Stimulated activated memory B cell treated with anti-CD40 and anti-IgM and Interleukin-4, amounts not matched to agents 10 μg/mL and 1 μg/mL and 100 μg/mL, for 72 hours (primary cell): ENCODE measurements around the gene RPL35A.
"Not testable (repeated sequence)": the region's sequence is repeated elsewhere in the genome, so short reads cannot be mapped to it uniquely, and the experiment has no call there.

Experiments used
- ATAC-seq: fragments of 150-1000 bp; cut with Tn5 transposase; 2 replicates; pipeline ENCODE4 v1.10.0; 2021
- H3K27ac Mint-ChIP-seq: one replicate; pipeline ENCODE4 v1.8.0; 2022; ENCODE audit warnings: mild to moderate bottlenecking, mixed read lengths
- H3K27me3 Mint-ChIP-seq: one replicate; pipeline ENCODE4 v1.8.0; 2022; ENCODE audit warnings: mixed read lengths
- H3K36me3 Mint-ChIP-seq: one replicate; pipeline ENCODE4 v1.8.0; 2022; ENCODE audit warnings: mixed read lengths
- H3K4me1 Mint-ChIP-seq: one replicate; pipeline ENCODE4 v1.8.0; 2022; ENCODE audit warnings: mixed read lengths
- H3K4me3 Mint-ChIP-seq: one replicate; pipeline ENCODE4 v1.8.0; 2022; ENCODE audit warnings: mild to moderate bottlenecking, moderate library complexity, mixed read lengths
- H3K9me3 Mint-ChIP-seq: one replicate; pipeline ENCODE4 v1.8.0; 2022; ENCODE audit warnings: mixed read lengths

RPL35A gene

GRCh38 chr3:197940745-197941384 is 9.1 kb upstream of the RPL35A start:
- ATAC-seq = no peak
- H3K9me3 Mint-ChIP-seq = no peaks in the 10 kb centered on the region
- no peaks in the 10 kb centered on the region for H3K27me3 Mint-ChIP-seq
- no peak overlapping the region for H3K4me3 Mint-ChIP-seq
- peaks cover 6% of the 10 kb centered on the region for H3K4me1 Mint-ChIP-seq
- no peak overlapping the region for H3K27ac Mint-ChIP-seq
- peaks cover 21% of the 10 kb centered on the region for H3K36me3 Mint-ChIP-seq

- ATAC-seq = no peak
- Mint-ChIP-seq H3K27ac (no peak overlapping the region), H3K27me3 (no peaks in the 10 kb centered on the region), H3K4me3 (no peak overlapping the region), H3K9me3 (no peaks in the 10 kb centered on the region), H3K4me1 (peaks cover 6% of the 10 kb centered on the region), H3K36me3 (peaks cover 16% of the 10 kb centered on the region)
Observed at GRCh38 chr3:197942956-197943556, 6.9 kb upstream of the RPL35A start.

- Mint-ChIP-seq H3K9me3 (no peaks in the 10 kb centered on the region), H3K27me3 (no peaks in the 10 kb centered on the region), H3K27ac (peak overlapping the region; percentile 99), H3K4me3 (peak overlapping the region; percentile 100), H3K4me1 (peaks cover 50% of the 10 kb centered on the region), H3K36me3 (peaks cover 38% of the 10 kb centered on the region)
- ATAC-seq = no peak
Observed at GRCh38 chr3:197949191-197949777, 706 bp upstream of the RPL35A start.

- Mint-ChIP-seq H3K9me3 (no peaks in the 10 kb centered on the region), H3K4me1 (peaks cover 56% of the 10 kb centered on the region), H3K36me3 (peaks cover 51% of the 10 kb centered on the region), H3K27ac (peak overlapping the region; percentile 99), H3K4me3 (peak overlapping the region; percentile 100), H3K27me3 (no peaks in the 10 kb centered on the region)
- no peak for ATAC-seq
Observed at GRCh38 chr3:197950677-197951061, 679 bp downstream of the RPL35A start.

- Mint-ChIP-seq H3K36me3 (peaks cover 55% of the 10 kb centered on the region), H3K4me3 (peak overlapping the region; percentile 100), H3K4me1 (peaks cover 56% of the 10 kb centered on the region), H3K27me3 (no peaks in the 10 kb centered on the region), H3K27ac (peak overlapping the region; percentile 99), H3K9me3 (no peaks in the 10 kb centered on the region)
- ATAC-seq = no peak
Observed at GRCh38 chr3:197951392-197951990, 1.5 kb downstream of the RPL35A start.

- peak overlapping the region; percentile 62 for H3K4me3 Mint-ChIP-seq
- H3K36me3 Mint-ChIP-seq = peaks cover 64% of the 10 kb centered on the region
- peak overlapping the region; percentile 99 for H3K27ac Mint-ChIP-seq
- ATAC-seq = no peak
- H3K27me3 Mint-ChIP-seq = no peaks in the 10 kb centered on the region
- peaks cover 63% of the 10 kb centered on the region for H3K4me1 Mint-ChIP-seq
- no peaks in the 10 kb centered on the region for H3K9me3 Mint-ChIP-seq
Observed at GRCh38 chr3:197952440-197952839, 2.5 kb downstream of the RPL35A start.

GRCh38 chr3:197953325-197953724 is 3.3 kb downstream of the RPL35A start:
- Mint-ChIP-seq H3K4me1 (peaks cover 72% of the 10 kb centered on the region), H3K27me3 (no peaks in the 10 kb centered on the region), H3K9me3 (no peaks in the 10 kb centered on the region), H3K27ac (no peak overlapping the region), H3K36me3 (peaks cover 70% of the 10 kb centered on the region), H3K4me3 (peak overlapping the region; percentile 42)
- no peak for ATAC-seq

- H3K9me3 Mint-ChIP-seq = no peaks in the 10 kb centered on the region
- H3K4me1 Mint-ChIP-seq = peaks cover 77% of the 10 kb centered on the region
- ATAC-seq = no peak
- H3K36me3 Mint-ChIP-seq = peaks cover 73% of the 10 kb centered on the region
- no peaks in the 10 kb centered on the region for H3K27me3 Mint-ChIP-seq
- no peak overlapping the region for H3K27ac Mint-ChIP-seq
- peak overlapping the region; percentile 42 for H3K4me3 Mint-ChIP-seq
Observed at GRCh38 chr3:197953881-197954280, 3.9 kb downstream of the RPL35A start.

GRCh38 chr3:197955892-197956477 is 6.0 kb downstream of the RPL35A start:
- Mint-ChIP-seq H3K27ac (no peak overlapping the region), H3K4me1 (peaks cover 74% of the 10 kb centered on the region), H3K4me3 (no peak overlapping the region), H3K9me3 (no peaks in the 10 kb centered on the region), H3K27me3 (no peaks in the 10 kb centered on the region), H3K36me3 (peaks cover 67% of the 10 kb centered on the region)
- no peak for ATAC-seq

- Mint-ChIP-seq H3K4me1 (peaks cover 70% of the 10 kb centered on the region), H3K27me3 (no peaks in the 10 kb centered on the region), H3K4me3 (no peak overlapping the region), H3K36me3 (peaks cover 61% of the 10 kb centered on the region), H3K9me3 (no peaks in the 10 kb centered on the region), H3K27ac (no peak overlapping the region)
- ATAC-seq = no peak
Observed at GRCh38 chr3:197956626-197956988, 6.6 kb downstream of the RPL35A start.

- H3K27ac Mint-ChIP-seq = peak overlapping the region; percentile 20
- H3K27me3 Mint-ChIP-seq = no peaks in the 10 kb centered on the region
- H3K36me3 Mint-ChIP-seq = peaks cover 51% of the 10 kb centered on the region
- no peaks in the 10 kb centered on the region for H3K9me3 Mint-ChIP-seq
- no peak for ATAC-seq
- H3K4me1 Mint-ChIP-seq = peaks cover 59% of the 10 kb centered on the region
- no peak overlapping the region for H3K4me3 Mint-ChIP-seq
Observed at GRCh38 chr3:197957790-197958133, 7.8 kb downstream of the RPL35A start.

GRCh38 chr3:197958346-197958745 is 8.4 kb downstream of the RPL35A start:
- peaks cover 45% of the 10 kb centered on the region for H3K36me3 Mint-ChIP-seq

GRCh38 chr3:197958848-197959247 is 8.9 kb downstream of the RPL35A start:
- H3K4me3 Mint-ChIP-seq = peak overlapping the region; percentile 53
- not testable (repeated sequence) for ATAC-seq, H3K9me3 Mint-ChIP-seq, H3K27me3 Mint-ChIP-seq
- H3K4me1 Mint-ChIP-seq = peaks cover 48% of the 10 kb centered on the region
- H3K27ac Mint-ChIP-seq = peak overlapping the region; percentile 1
- peaks cover 40% of the 10 kb centered on the region for H3K36me3 Mint-ChIP-seq

More at GRCh38 chr3:197958346-197958745, 8.4 kb downstream of the RPL35A start:
- Mint-ChIP-seq H3K9me3 (no peaks in the 10 kb centered on the region), H3K4me3 (peak overlapping the region; percentile 3), H3K27ac (peak overlapping the region; percentile 1), H3K27me3 (no peaks in the 10 kb centered on the region), H3K4me1 (peaks cover 53% of the 10 kb centered on the region)
- ATAC-seq = no peak

GRCh38 chr3:197959500-197959890 is 9.5 kb downstream of the RPL35A start:
- Mint-ChIP-seq H3K4me3 (peak overlapping the region; percentile 91), H3K4me1 (peaks cover 42% of the 10 kb centered on the region), H3K27ac (peak overlapping the region; percentile 81), H3K27me3 (no peaks in the 10 kb centered on the region), H3K9me3 (no peaks in the 10 kb centered on the region), H3K36me3 (peaks cover 33% of the 10 kb centered on the region)
- no peak for ATAC-seq

- H3K27ac Mint-ChIP-seq = peak within 1 kb of the TSS; percentile 81
- H3K36me3 Mint-ChIP-seq = peaks cover 27% of the 10 kb centered on the region
- no peaks in the 10 kb centered on the region for H3K9me3 Mint-ChIP-seq
- no peaks in the 10 kb centered on the region for H3K27me3 Mint-ChIP-seq
- ATAC-seq = peak; percentile 100
- peaks cover 37% of the 10 kb centered on the region for H3K4me1 Mint-ChIP-seq
- peak within 1 kb of the TSS; percentile 91 for H3K4me3 Mint-ChIP-seq
Observed at GRCh38 chr3:197959891-197960693, 10.1 kb downstream of the RPL35A start, which contains the start of gene LMLN. Gene LMLN (plus strand): TSS chr3:197960217. CDS start chr3:197960246, 29 bp downstream.
